ENCODE measurements around the gene THOC6. TPM values are rescaled to one million over a fixed set of nuclear protein-coding genes. Genes with fewer than 3 reads are reported as not detected.

Gene THOC6
- polyA plus RNA-seq, 2 of the 4 experiments (the other 2 are of a cell fraction), result 32.5 to 53.2 TPM

DNA sequence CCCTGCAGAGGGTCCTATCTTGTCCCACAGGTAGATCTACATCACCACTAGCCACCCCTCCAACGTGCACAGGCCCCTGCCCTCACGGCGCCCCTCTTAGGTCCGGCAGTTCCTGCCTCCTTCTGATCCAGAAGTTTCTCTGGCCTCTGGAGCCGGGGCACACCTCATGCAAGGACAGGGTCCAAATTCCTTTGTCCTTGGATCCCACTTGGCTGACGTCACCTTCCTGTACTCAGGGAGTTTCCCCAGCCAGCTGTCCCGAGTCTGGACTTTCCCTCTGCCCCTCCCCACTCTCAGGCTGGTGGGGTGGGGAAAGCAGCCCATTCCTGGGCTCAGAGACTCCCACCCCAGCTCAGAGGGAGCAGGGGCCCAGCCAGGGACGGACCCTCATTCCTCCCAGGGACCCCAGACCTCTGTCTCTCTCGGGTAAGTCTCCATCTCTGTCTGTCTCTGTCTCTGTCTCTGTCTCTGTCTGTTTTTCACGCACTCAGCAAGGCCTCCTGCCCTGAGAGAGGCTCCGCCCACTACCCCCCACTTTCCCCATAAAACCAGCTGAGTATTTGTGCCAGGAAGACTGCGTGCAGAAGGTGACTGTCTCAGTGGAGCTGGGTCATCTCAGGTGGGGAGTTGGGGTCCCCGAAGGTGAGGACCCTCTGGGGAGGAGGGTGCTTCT, 41.4 kb downstream of the THOC6 start, which contains the start of gene IL32:
Gene IL32, plus strand, starts transcription at position 572 of the 673 bp plus-strand sequence. CDS start 172 bp downstream, outside the sequence.
- CTCF ChIA-PET, result interaction anchor here (0.9 to 12.4 kb wide), 9 partner anchors 13 to 109 kb away, joined by 3 to 186 read pairs (median 4); partner anchors contain the start of genes ZNF213 and ZSCAN10
- POLR2A ChIA-PET, result no interaction called here
- peak; percentile 66 to 71 for DNase-seq (ENCODE audit: low read depth in 1 of 2, low spot score in 1 of 2)
- peak within 1 kb of the TSS; percentile 17; the same call in 1 of the 3 replicates for H3K4me3 ChIP-seq
- WGBS (ENCODE audit: missing lambda C conversion rate), result 40% methylated on average over 13 of the region's 13 CpGs
- ATAC-seq, result peak; percentile 49 to 75; a peak in 5 of 6 replicates
- no peak for FAIRE-seq
- no peak for TF ChIP-seq HOXB5 (CRISPR knock-in tag; IDR thresholded peaks at IDR 0.05)
- TF ChIP-seq, protein P1, sequence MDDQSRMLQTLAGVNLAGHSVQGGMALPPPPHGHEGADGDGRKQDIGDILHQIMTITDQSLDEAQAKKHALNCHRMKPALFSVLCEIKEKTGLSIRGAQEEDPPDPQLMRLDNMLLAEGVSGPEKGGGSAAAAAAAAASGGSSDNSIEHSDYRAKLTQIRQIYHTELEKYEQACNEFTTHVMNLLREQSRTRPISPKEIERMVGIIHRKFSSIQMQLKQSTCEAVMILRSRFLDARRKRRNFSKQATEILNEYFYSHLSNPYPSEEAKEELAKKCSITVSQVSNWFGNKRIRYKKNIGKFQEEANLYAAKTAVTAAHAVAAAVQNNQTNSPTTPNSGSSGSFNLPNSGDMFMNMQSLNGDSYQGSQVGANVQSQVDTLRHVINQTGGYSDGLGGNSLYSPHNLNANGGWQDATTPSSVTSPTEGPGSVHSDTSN (IDR thresholded peaks at IDR 0.05), result no peak
- TF ChIP-seq ZFP36 (IDR thresholded peaks at IDR 0.05; ENCODE audit: borderline replicate concordance, partially characterized antibody), result no peak
- TF ChIP-seq KDM1A (IDR thresholded peaks at IDR 0.05; ENCODE audit: low read depth), result no peak
- no peak for TF ChIP-seq RARB (CRISPR knock-in tag; IDR thresholded peaks at IDR 0.05)
- peak; percentile 26; the same call in 1 of the 2 replicates for TF ChIP-seq ESRRA (IDR thresholded peaks at IDR 0.05; ENCODE audit: borderline replicate concordance, low read length)
- TF ChIP-seq, protein P2, sequence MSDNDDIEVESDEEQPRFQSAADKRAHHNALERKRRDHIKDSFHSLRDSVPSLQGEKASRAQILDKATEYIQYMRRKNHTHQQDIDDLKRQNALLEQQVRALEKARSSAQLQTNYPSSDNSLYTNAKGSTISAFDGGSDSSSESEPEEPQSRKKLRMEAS (IDR thresholded peaks at IDR 0.05), result peak; percentile 19; the same call in 1 of the 2 replicates
- no peak for TF ChIP-seq RNF2 (IDR thresholded peaks at IDR 0.05; ENCODE audit: borderline replicate concordance, low read depth)
- no peak for TF ChIP-seq RFX5 (IDR thresholded peaks at IDR 0.05)
- peaks cover 17% of the 10 kb centered on the region for H3K4me1 ChIP-seq
- no peaks in the 10 kb centered on the region for H3K9me3 ChIP-seq
- peak within 1 kb of the TSS; percentile 54 for H3K4me2 ChIP-seq
- peak within 1 kb of the TSS; percentile 57 to 69 for H3K27ac ChIP-seq

DNA sequence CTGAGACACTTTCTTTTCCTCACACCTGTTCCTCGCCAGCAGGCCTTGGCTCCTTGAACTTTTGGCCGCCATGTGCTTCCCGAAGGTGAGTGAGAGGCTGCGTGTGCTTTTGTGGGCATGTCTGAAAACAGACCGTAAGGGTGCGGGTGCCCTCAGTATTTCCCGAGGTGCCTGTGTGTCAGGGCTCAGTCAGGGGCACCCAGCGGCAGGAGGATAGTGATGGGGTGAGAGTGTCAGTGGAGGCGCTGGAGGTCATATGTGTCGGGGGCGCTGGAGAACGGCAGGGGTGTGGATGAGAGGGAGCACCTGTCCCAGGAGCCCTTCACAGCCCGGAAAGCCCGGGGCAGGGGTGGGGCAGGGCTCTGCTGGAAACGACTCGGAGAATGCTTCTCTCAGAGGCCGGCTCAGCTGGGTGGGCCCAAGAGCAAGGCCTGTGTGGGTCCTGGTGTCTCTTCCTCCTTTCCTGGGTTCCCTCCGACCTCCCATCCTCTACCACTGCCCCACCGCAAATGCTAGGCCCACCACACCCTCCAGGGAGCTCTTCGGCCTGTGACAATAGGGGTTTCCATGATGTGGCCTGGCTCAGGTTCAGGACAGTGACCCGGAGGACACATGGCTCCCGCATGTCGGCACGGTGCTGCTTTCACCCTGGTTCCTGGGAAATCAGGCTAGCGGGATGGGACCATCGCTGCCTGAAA, 42.1 kb downstream of the THOC6 start:
- 89% methylated on average over 25 of the region's 26 CpGs for WGBS (ENCODE audit: missing lambda C conversion rate)
- no peak for FAIRE-seq
- peak overlapping the region; percentile 17; the same call in 1 of the 3 replicates for H3K4me3 ChIP-seq
- H3K27ac ChIP-seq, result peak overlapping the region; percentile 57 to 69
- H3K4me2 ChIP-seq, result peak overlapping the region; percentile 54
- peaks cover 17% of the 10 kb centered on the region for H3K4me1 ChIP-seq
- H3K9me3 ChIP-seq, result no peaks in the 10 kb centered on the region
- POLR2A ChIA-PET, result no interaction called here
- DNase-seq (ENCODE audit: low read depth in 1 of 2, low spot score in 1 of 2), result no peak
- no peak for ATAC-seq
- TF ChIP-seq, protein P3, sequence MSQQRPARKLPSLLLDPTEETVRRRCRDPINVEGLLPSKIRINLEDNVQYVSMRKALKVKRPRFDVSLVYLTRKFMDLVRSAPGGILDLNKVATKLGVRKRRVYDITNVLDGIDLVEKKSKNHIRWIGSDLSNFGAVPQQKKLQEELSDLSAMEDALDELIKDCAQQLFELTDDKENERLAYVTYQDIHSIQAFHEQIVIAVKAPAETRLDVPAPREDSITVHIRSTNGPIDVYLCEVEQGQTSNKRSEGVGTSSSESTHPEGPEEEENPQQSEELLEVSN (IDR thresholded peaks at IDR 0.05; ENCODE audit: borderline replicate concordance, low read depth), result no peak
- no peak for TF ChIP-seq CHD4 (IDR thresholded peaks at IDR 0.05; ENCODE audit: borderline replicate concordance)
- no peak for TF ChIP-seq HOXB5 (CRISPR knock-in tag; IDR thresholded peaks at IDR 0.05)
- no peak for TF ChIP-seq RARB (CRISPR knock-in tag; IDR thresholded peaks at IDR 0.05)
- no peak for TF ChIP-seq SREBF2 (IDR thresholded peaks at IDR 0.05)
- TF ChIP-seq MAFK (IDR thresholded peaks at IDR 0.05; ENCODE audit: partially characterized antibody), result no peak
- no peak for TF ChIP-seq NFE2L2 (conservative IDR thresholded peaks at IDR 0.05; ENCODE audit: low read length)
- TF ChIP-seq, protein P4, sequence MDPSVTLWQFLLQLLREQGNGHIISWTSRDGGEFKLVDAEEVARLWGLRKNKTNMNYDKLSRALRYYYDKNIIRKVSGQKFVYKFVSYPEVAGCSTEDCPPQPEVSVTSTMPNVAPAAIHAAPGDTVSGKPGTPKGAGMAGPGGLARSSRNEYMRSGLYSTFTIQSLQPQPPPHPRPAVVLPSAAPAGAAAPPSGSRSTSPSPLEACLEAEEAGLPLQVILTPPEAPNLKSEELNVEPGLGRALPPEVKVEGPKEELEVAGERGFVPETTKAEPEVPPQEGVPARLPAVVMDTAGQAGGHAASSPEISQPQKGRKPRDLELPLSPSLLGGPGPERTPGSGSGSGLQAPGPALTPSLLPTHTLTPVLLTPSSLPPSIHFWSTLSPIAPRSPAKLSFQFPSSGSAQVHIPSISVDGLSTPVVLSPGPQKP (IDR thresholded peaks at IDR 0.05; ENCODE audit: low read depth, low read length), result no peak
- no peak for TF ChIP-seq CBX8 (IDR thresholded peaks at IDR 0.05)
- TF ChIP-seq JUNB (IDR thresholded peaks at IDR 0.05), result no peak
- TF ChIP-seq HEYL (CRISPR knock-in tag; IDR thresholded peaks at IDR 0.05), result no peak
- TF ChIP-seq FOSB (CRISPR knock-in tag; IDR thresholded peaks at IDR 0.05), result no peak
- TF ChIP-seq JUN (IDR thresholded peaks at IDR 0.05), result no peak
- no peak for TF ChIP-seq EHF (CRISPR knock-in tag; IDR thresholded peaks at IDR 0.05)
- TF ChIP-seq, protein P5, sequence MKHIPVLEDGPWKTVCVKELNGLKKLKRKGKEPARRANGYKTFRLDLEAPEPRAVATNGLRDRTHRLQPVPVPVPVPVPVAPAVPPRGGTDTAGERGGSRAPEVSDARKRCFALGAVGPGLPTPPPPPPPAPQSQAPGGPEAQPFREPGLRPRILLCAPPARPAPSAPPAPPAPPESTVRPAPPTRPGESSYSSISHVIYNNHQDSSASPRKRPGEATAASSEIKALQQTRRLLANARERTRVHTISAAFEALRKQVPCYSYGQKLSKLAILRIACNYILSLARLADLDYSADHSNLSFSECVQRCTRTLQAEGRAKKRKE (CRISPR knock-in tag; IDR thresholded peaks at IDR 0.05; ENCODE audit: low read depth), result no peak
- CTCF ChIA-PET, result interaction anchor here (0.9 to 12.4 kb wide), 9 partner anchors 14 to 108 kb away, joined by 3 to 186 read pairs (median 4); partner anchors contain the start of genes ZNF213 and ZSCAN10
